GM12892 (cell line): ENCODE results near the gene KIN.

Experiments used
- POLR2A ChIP-seq: IDR thresholded peaks from 2 replicates; pipeline ENCODE4 v1.6.1; 2011; ENCODE audit warnings: low read depth, low read length, control low read depth
- POLR2AphosphoS5 ChIP-seq: IDR thresholded peaks from 2 replicates; pipeline ENCODE4 v1.6.1; 2011; ENCODE audit warnings: low read depth, low read length, control low read depth
- TAF1 ChIP-seq: IDR thresholded peaks from 2 replicates; pipeline ENCODE4 v1.6.1; 2011; ENCODE audit warnings: low read depth, mild to moderate bottlenecking, control low read depth, low read length, borderline replicate concordance

DNA sequence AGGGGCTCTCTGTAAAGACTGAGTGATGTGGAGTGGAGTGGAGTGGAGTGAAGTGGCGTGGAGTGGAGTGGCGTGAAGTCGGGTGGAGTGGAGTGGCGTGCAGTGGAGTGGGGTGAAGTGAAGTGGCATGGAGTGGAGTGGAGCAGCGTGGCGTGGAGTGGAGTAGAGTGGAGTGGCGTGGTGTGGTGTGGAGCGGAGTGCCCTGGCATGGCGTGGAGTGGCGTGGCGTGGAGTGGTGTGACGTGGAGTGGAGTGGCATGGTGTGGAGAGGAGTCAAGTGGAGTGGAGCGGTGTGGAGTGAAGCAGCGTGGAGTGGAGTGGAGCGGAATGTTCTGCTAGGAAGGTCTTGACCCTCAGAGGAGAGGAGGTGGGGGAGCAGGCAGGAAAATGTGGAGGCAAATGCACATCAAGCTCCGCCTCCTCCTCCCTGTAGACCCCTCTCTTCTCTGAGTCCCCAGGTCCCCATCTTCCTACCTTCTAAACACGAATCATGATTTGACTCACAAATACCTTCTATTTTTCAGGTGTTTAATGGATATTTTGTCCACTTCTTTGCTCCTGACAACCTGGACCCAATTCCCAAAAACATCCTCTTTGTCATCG lies 64.8 kb downstream of the KIN start:
- TF ChIP-seq POLR2A (no peak), TAF1 (no peak), POLR2AphosphoS5 (no peak)
